Left ventricle myocardium inferior (tissue), 1 donor: ENCODE data around the gene ZBTB7B. TPM values are rescaled to one million over a fixed set of nuclear protein-coding genes. Genes with fewer than 3 reads are reported as not detected.
A peak's percentile ranks its signal among the peaks of the same experiment; 100 is the strongest.

ENCODE experiments used
- DNase-seq: peaks from one replicate; pipeline ENCODE4 v3.0.0-alpha.2; 2020
- H3K27ac ChIP-seq: fragments of 200-600 bp; replicated peaks from 2 replicates; pipeline ENCODE4 v1.8.0; 2021
- H3K27me3 ChIP-seq: fragments of 200-600 bp; 2 replicates; pipeline ENCODE4 v1.8.0; 2021; ENCODE audit warnings: low read depth
- H3K36me3 ChIP-seq: fragments of 200-600 bp; 2 replicates; pipeline ENCODE4 v1.8.0; 2021
- H3K4me1 ChIP-seq: fragments of 200-600 bp; 2 replicates; pipeline ENCODE4 v1.8.0; 2021
- H3K4me3 ChIP-seq: fragments of 200-600 bp; 2 replicates; pipeline ENCODE4 v1.8.0; 2021; ENCODE audit warnings: mild to moderate bottlenecking, moderate library complexity
- H3K9me3 ChIP-seq: fragments of 200-600 bp; replicated peaks from 2 replicates; pipeline ENCODE4 v1.8.0; 2021
- intact Hi-C: fragments of 100-400 bp; cut with micrococcal nuclease; formaldehyde crosslinking; loops from one replicate; pipeline ENCODE4 v1.11.0; 2022
- total RNA-seq: library from RNA; stranded (reverse); fragmentation: NEBNext Ultra II Directional; extraction: Animal tissue kit (Norgen Biotek cat#: 25700); gene quantifications from one replicate; pipeline ENCODE4 v1.2.1, GENCODE V29; 2021
- TF ChIP-seq, protein P1 (sequence below): fragments of 200-600 bp; IDR thresholded peaks from 2 replicates; pipeline ENCODE4 v1.8.0; 2021; ENCODE audit warnings: antibody characterized with exemption, mild to moderate bottlenecking, borderline replicate concordance
- donor health status: DM: no; HTN: yes; CAD: no; lungs with severe emphysema.

ZBTB7B gene
- total RNA-seq, 1 donor from 2014 or later = 42.8 TPM

DNA sequence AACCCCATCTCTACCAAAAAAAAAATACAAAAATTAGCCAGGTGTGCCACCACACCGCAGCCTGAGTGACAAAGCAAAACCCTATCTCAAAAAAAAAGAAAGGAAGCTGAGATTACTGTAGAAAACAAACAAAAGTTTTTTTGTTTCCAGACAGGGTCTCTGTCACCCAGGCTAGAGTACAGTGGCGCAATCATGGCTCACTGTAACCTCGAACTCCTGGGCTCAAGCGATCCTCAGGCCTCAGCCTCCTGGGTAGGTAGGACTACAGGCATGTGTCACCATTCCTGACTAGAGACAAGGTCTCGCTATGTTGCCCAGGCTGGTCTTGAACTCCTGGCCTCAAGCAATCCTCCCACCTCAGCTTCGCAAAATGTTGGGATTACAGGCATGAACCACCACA, 38.2 kb upstream of the ZBTB7B start:
- no peak for DNase-seq
- Histone ChIP-seq H3K4me3 (no peak overlapping the region), H3K9me3 (no peaks in the 10 kb centered on the region), H3K36me3 (peaks cover 67% of the 10 kb centered on the region), H3K4me1 (peaks cover 64% of the 10 kb centered on the region), H3K27ac (no peak overlapping the region), H3K27me3 (no peaks in the 10 kb centered on the region)
- intact Hi-C loops = no loop called here
- TF ChIP-seq, protein P1, sequence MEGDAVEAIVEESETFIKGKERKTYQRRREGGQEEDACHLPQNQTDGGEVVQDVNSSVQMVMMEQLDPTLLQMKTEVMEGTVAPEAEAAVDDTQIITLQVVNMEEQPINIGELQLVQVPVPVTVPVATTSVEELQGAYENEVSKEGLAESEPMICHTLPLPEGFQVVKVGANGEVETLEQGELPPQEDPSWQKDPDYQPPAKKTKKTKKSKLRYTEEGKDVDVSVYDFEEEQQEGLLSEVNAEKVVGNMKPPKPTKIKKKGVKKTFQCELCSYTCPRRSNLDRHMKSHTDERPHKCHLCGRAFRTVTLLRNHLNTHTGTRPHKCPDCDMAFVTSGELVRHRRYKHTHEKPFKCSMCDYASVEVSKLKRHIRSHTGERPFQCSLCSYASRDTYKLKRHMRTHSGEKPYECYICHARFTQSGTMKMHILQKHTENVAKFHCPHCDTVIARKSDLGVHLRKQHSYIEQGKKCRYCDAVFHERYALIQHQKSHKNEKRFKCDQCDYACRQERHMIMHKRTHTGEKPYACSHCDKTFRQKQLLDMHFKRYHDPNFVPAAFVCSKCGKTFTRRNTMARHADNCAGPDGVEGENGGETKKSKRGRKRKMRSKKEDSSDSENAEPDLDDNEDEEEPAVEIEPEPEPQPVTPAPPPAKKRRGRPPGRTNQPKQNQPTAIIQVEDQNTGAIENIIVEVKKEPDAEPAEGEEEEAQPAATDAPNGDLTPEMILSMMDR = no peak

DNA sequence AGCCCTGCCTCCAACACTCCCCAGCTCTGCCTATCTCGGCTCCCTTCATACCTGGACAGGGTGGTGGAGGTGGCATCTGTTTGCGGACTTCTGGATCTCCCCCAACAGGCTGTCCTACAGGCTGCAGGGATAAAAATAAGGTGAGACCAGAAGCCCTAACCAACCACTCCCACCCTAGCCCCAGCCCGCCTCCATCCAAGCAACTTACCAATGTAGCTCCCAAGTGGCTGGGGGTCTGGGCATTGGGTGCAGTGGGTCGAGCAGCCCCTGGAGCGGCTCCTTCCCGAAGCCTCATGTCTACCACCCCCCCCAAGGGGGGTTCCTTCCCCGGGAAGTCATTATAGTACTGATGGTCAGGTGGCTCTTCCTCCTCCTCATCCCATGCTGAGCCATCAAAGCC, 36.5 kb upstream of the ZBTB7B start:
- H3K27me3 ChIP-seq = no peaks in the 10 kb centered on the region
- peak overlapping the region; percentile 64 for H3K27ac ChIP-seq
- DNase-seq = no peak
- intact Hi-C loops = no loop called here
- peaks cover 70% of the 10 kb centered on the region for H3K4me1 ChIP-seq
- H3K4me3 ChIP-seq = no peak overlapping the region
- H3K36me3 ChIP-seq = peaks cover 62% of the 10 kb centered on the region
- no peaks in the 10 kb centered on the region for H3K9me3 ChIP-seq
- TF ChIP-seq, protein P1 = no peak

DNA sequence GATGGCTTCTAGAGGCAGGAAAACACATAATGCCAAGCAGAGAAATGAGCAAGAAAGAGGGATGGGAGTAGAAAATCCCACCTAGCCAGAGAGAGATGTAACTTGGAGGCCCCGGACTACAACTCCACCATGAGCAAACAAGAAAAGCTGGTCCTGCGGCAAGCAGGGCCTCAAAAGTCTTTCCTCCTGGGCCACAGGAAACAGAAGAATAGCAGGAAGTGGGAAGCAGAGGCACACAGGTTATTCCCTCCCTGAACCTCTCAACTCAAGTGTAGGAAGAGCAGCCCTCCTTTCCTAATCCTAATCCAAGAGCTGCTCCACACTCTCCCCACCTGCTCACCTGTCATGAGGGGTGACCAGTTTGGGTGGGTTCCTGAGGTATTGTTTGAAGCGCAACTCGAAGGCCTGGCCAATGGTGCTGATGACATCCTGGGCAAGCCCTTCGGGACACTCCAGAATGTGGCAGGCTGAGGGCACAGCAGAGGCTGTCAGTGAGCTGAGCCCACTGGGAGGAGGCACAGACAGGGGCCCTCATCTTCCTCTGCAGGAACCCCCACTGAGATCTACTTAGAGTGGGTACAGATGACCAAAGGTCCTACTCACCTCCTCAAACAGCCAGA, 35.2 kb upstream of the ZBTB7B start:
- H3K36me3 ChIP-seq = peaks cover 62% of the 10 kb centered on the region
- H3K9me3 ChIP-seq = no peaks in the 10 kb centered on the region
- intact Hi-C loops = no loop called here
- peak overlapping the region; percentile 64 for H3K27ac ChIP-seq
- TF ChIP-seq, protein P1 = no peak
- H3K4me1 ChIP-seq = peaks cover 70% of the 10 kb centered on the region
- no peak for DNase-seq
- H3K27me3 ChIP-seq = no peaks in the 10 kb centered on the region
- H3K4me3 ChIP-seq = no peak overlapping the region

DNA sequence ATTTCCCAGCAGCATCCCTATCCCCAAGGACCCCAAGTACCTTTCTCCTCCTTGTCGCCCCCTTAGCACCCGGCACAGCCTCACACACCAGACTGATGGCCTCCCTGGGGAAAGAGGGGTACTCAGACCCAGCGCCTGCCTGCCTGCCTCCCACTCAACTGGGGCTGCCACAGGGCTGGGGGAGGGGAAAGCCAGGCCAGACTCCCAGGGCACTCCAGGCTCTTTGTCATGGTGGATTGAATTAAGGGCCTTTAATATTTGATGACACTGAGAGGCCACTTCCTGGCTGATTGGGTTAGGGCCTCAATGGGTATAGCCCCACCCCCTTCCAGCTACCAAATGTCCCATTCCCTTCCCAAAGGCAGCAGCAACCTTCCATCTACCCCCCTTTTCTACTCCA, 33.9 kb upstream of the ZBTB7B start:
- TF ChIP-seq, protein P1 = no peak
- no peak overlapping the region for H3K4me3 ChIP-seq
- peaks cover 54% of the 10 kb centered on the region for H3K36me3 ChIP-seq
- peak overlapping the region; percentile 97 for H3K27ac ChIP-seq
- peaks cover 70% of the 10 kb centered on the region for H3K4me1 ChIP-seq
- no peak for DNase-seq
- H3K9me3 ChIP-seq = no peaks in the 10 kb centered on the region
- H3K27me3 ChIP-seq = no peaks in the 10 kb centered on the region
- intact Hi-C loops = no loop called here

DNA sequence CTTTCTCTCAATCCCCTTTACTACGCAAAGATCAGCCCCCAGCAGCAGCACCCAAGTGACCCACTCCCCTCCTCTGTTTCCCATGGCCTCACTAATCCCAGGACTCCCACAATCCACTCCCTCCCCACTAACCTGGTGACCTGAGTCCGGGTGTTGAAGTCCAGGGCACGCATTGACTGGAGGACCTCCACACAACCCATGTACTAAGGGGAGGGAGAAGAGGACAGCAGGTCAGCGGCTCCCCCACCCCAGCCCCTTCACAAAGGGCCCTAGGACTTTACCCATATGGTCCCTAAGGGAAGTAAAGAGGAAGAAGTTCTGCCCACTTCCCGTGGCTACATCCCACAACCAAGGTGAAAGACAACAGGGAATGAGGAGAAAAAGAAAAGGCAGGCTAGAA, 33.4 kb upstream of the ZBTB7B start:
- intact Hi-C loops = no loop called here
- Histone ChIP-seq H3K4me3 (peak overlapping the region; percentile 82), H3K27ac (peak overlapping the region; percentile 97), H3K36me3 (peaks cover 49% of the 10 kb centered on the region), H3K4me1 (peaks cover 74% of the 10 kb centered on the region), H3K9me3 (no peaks in the 10 kb centered on the region), H3K27me3 (no peaks in the 10 kb centered on the region)
- no peak for DNase-seq
- TF ChIP-seq, protein P1 = no peak
